H1 (cell line): ENCODE results near the gene PACSIN1. TPM values are rescaled to one million over a fixed set of nuclear protein-coding genes. Genes with fewer than 3 reads are reported as not detected.

Experiments
- BRCA1 ChIP-seq: IDR thresholded peaks from 2 replicates; pipeline ENCODE4 v1.6.1; 2012; ENCODE audit warnings: low read depth, low read length, improper control_type of control experiment
- CTBP2 ChIP-seq: IDR thresholded peaks from 2 replicates; pipeline ENCODE4 v1.7.0; 2011; ENCODE audit warnings: borderline replicate concordance, mild to moderate bottlenecking, moderate library complexity, mixed read lengths, low read length; ENCODE audit not compliant: insufficient read depth, insufficient read length
- EGR1 ChIP-seq: IDR thresholded peaks from 2 replicates; pipeline ENCODE4 v1.6.1; 2011; ENCODE audit warnings: low read depth, low read length, borderline replicate concordance
- HDAC6 ChIP-seq: IDR thresholded peaks from one replicate; pipeline ENCODE4 v1.7.1; 2012; ENCODE audit warnings: low read depth, mild to moderate bottlenecking, inconsistent platforms, low read length, moderate library complexity
- RNF2 ChIP-seq: fragments of 200-900, 300-1000 bp; sonication (generic); IDR thresholded peaks from 2 replicates; pipeline ENCODE4 v1.7.1; 2016; ENCODE audit warnings: borderline replicate concordance, low read depth, mild to moderate bottlenecking, antibody characterized with exemption, low read length; ENCODE audit not compliant: poor library complexity, severe bottlenecking; ENCODE audit errors: missing control alignments
- SAP30 ChIP-seq: fragments of 300-600 bp; sonication (generic); IDR thresholded peaks from 2 replicates; pipeline ENCODE4 v1.7.1; 2012; ENCODE audit warnings: low read length, moderate library complexity, mild to moderate bottlenecking, inconsistent platforms; ENCODE audit not compliant: insufficient read depth, insufficient replicate concordance
- polyA plus RNA-seq, 7 experiments: library from polyadenylated mRNA; depleted of rRNA in 3 of 7; stranded (reverse) in 5 of 7; unstranded in 2 of 7; fragments of >200 nt in 5 of 7; fragments of 200-250 nt in 2 of 7; gene quantifications; 1 replicate in 5 of 7; 2 replicates in 1 of 7; 4 replicates in 1 of 7; pipeline versions ENCODE4 v1.2.1 to v1.2.3, GENCODE V29; 2011 to 2013; ENCODE audit warnings: missing spikeins in 2 of 7, mixed read lengths in 2 of 7
- total RNA-seq: library from RNA; stranded (reverse); fragmentation: NEBNext Ultra II Directional; extraction: Animal tissue kit (Norgen Biotek cat#: 25700); gene quantifications from 2 replicates; pipeline ENCODE4 v1.2.1, GENCODE V29; 2021
- TF ChIP-seq, protein P1 (sequence below), 3 experiments: IDR thresholded peaks; 1 replicate in 2 of 3; 2 replicates in 1 of 3; pipeline versions ENCODE4 v1.5.1 to v1.6.1; 2011; ENCODE audit warnings: low read length in 3 of 3, mild to moderate bottlenecking in 3 of 3, inconsistent platforms in 2 of 3, low read depth in 1 of 3, moderate library complexity in 1 of 3; ENCODE audit not compliant: insufficient read depth in 1 of 3; ENCODE audit errors: control extremely low read depth in 1 of 3
- TF ChIP-seq, protein P2 (sequence below): IDR thresholded peaks from 2 replicates; pipeline ENCODE4 v1.6.1; 2012; ENCODE audit warnings: low read length, inconsistent platforms

PACSIN1 gene
- total and polyA plus RNA-seq, 2 of the 8 experiments (the other 6 are each of a cell fraction or from before 2014, with no cell fraction given): 5.9 to 11.1 TPM

DNA sequence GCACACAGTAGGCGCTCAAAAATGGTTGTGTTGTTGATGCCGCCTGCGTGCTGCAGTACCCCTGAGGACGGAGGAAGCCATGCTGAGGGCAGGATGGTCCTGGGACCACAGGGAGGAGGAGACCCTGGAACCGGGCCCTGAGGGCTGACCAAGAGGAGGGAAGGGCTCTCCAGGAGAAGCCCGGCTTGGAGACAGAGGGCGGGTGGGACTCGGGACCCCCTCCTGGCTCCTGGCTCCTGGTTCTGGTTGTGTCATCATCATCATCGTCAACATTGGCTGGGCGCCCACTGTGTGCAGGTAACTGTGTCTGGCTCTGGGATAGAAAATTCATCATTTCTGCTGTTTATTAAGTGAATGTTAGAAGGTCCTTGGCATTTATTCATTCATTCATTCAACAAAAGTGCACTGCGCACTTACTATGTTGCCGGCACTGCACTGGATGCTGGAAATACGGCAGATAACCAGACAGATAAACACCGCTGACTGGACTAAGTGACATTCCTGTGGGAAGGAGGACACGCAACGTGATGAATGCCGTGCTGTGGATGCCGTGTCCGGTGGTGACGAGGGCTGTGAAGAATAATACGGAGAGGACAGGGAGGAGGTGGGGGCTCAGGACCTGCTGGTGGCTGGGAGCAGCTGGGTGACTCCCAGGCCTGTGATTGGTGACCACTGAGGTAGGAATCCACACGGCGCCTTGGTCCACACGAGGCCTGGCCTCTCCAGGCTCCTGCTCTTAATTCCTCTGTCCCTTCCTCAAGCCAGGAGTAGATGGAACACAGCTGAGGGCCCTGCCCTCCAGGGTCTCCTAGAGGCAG is 55.0 kb downstream of the PACSIN1 start (continued):
- TF ChIP-seq, protein P1, sequence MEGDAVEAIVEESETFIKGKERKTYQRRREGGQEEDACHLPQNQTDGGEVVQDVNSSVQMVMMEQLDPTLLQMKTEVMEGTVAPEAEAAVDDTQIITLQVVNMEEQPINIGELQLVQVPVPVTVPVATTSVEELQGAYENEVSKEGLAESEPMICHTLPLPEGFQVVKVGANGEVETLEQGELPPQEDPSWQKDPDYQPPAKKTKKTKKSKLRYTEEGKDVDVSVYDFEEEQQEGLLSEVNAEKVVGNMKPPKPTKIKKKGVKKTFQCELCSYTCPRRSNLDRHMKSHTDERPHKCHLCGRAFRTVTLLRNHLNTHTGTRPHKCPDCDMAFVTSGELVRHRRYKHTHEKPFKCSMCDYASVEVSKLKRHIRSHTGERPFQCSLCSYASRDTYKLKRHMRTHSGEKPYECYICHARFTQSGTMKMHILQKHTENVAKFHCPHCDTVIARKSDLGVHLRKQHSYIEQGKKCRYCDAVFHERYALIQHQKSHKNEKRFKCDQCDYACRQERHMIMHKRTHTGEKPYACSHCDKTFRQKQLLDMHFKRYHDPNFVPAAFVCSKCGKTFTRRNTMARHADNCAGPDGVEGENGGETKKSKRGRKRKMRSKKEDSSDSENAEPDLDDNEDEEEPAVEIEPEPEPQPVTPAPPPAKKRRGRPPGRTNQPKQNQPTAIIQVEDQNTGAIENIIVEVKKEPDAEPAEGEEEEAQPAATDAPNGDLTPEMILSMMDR (IDR thresholded peaks at IDR 0.05; ENCODE audit: control extremely low read depth in 1 of 3, insufficient read depth in 1 of 3, low read depth in 1 of 3, low read length in 3 of 3): no peak
- TF ChIP-seq, protein P2, sequence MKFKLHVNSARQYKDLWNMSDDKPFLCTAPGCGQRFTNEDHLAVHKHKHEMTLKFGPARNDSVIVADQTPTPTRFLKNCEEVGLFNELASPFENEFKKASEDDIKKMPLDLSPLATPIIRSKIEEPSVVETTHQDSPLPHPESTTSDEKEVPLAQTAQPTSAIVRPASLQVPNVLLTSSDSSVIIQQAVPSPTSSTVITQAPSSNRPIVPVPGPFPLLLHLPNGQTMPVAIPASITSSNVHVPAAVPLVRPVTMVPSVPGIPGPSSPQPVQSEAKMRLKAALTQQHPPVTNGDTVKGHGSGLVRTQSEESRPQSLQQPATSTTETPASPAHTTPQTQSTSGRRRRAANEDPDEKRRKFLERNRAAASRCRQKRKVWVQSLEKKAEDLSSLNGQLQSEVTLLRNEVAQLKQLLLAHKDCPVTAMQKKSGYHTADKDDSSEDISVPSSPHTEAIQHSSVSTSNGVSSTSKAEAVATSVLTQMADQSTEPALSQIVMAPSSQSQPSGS: no peak
- TF ChIP-seq HDAC6 (no peak), BRCA1 (no peak), EGR1 (no peak), CTBP2 (no peak), SAP30 (no peak), RNF2 (no peak)
